Measurements from ENCODE around the gene EPHA8.

Gene EPHA8

GRCh38 chr1:22625262-22625925 lies 62.1 kb downstream of the EPHA8 start:
- DNase-seq, result no peak

- DNase-seq, result no peak
Observed at GRCh38 chr1:22626237-22627157, 63.2 kb downstream of the EPHA8 start.

GRCh38 chr1:22627331-22627730 lies 64.0 kb downstream of the EPHA8 start:
- no peak for DNase-seq

DNA sequence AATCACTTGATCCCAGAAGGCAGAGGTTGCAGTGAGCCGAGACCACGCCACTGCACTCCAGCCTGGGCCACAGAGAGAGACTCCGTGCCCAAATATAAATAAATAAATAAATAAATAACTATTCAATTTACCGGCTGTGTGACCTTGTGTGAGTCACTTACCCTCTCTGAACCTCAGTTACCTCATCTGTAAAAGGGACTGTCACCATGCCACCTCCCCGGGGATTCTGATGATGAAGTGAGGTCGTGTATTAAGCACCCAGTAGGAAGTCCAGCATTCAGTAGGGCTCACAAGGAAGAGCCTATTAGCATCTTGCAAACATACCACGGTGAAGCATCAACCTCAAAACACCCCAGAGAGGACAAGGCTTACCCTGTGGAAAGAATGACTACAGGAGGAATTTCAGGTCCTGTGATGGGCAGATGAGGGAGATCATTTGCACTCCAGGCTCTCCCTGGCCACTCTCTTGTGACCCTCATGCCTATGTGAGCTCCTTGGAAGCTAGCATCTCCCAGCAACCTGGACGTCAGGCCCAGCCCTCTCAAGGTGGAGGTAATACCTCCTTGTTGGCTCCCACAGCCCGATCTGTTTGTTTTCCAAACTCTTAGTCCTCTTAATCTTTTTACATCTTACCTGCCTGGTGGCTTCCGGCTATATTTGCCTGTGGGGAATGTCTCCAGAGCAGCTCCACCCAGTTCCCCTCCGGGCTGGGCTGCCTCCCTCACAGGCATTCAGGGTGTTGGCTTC lies 65.6 kb downstream of the EPHA8 start:
- no peak for DNase-seq

GRCh38 chr1:22629886-22630285 lies 66.6 kb downstream of the EPHA8 start:
- no peak for DNase-seq

GRCh38 chr1:22633697-22634463 lies 70.6 kb downstream of the EPHA8 start:
- DNase-seq, result no peak

GRCh38 chr1:22635436-22635835 lies 72.1 kb downstream of the EPHA8 start:
- no peak for DNase-seq

DNA sequence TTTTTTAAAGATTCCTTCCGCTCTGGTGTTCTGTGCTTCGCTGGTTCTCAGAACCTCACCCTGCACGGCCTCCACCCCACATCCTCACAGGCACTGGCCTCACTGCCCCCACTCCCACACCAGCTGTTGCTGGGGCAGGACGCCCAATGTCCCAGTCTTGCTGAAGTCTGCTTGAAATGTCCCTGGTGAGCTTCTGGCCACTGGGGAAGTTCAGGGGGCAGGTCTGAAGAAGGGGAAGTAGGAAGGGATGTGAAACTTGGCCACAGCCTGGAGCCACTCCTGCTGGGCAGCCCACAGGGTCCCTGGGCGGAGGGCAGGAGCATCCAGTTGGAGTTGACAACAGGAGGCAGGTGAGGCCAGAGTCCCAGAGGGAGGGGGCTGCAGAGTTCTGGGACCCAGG lies 73.1 kb downstream of the EPHA8 start, which contains the start of gene C1QA:
TSS of gene C1QA (plus strand) at position 276 of the 400 bp plus-strand sequence. CDS start 989 bp downstream, outside the sequence.
- no peak for DNase-seq

DNA sequence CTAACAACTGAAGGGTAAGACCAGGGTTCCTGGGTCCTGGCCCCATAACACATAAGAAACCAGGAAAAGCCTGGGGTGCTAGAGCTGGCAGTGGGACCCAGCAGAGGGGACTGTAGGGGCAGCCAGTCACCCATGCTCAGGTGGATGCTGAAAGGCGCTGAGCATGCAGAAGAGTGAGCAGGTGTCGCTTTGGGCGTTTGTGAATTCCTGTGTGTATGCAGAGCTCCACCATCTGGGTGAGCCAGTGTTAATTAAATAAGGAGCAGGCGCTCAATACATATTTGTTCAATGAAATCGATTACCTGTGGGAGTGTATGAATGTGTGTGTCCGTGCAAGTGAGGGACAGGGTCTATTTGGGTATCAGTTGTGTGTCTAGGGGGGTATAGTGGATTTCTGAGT lies 73.6 kb downstream of the EPHA8 start:
- no peak for DNase-seq

- no peak for DNase-seq
Observed at GRCh38 chr1:22637907-22638445, 74.7 kb downstream of the EPHA8 start.

DNA sequence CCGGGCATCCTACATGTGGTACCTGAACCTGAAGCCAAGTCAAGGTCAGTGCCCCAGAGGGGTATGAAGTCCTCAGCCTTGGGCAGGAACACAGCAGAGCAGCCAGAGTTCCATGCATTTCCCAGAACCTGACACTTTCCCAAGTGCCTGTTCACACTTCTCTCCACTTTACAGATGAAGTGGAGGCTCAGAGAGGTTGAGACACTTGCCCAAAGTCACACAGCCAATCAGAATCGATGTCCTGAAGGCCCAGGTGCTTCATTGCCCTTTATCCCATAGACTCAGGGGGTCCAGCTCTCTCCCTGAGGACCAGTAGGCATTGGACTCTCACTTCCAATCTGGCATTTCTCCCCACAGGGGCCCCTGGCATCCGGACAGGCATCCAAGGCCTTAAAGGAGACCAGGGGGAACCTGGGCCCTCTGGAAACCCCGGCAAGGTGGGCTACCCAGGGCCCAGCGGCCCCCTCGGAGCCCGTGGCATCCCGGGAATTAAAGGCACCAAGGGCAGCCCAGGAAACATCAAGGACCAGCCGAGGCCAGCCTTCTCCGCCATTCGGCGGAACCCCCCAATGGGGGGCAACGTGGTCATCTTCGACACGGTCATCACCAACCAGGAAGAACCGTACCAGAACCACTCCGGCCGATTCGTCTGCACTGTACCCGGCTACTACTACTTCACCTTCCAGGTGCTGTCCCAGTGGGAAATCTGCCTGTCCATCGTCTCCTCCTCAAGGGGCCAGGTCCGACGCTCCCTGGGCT lies 75.4 kb downstream of the EPHA8 start:
- DNase-seq, result no peak

- no peak for DNase-seq
Observed at GRCh38 chr1:22639286-22639685, 76.0 kb downstream of the EPHA8 start.

- DNase-seq, result no peak
Observed at GRCh38 chr1:22641247-22641646, 78.0 kb downstream of the EPHA8 start.

GRCh38 chr1:22641906-22642636 lies 78.8 kb downstream of the EPHA8 start:
- peak; percentile 28 for DNase-seq

GRCh38 chr1:22643381-22643780 lies 80.1 kb downstream of the EPHA8 start, which contains the start of gene C1QC:
Gene C1QC, plus strand, starts transcription at chr1:22643633. Its CDS starts 391 bp downstream, at chr1:22644024.
- no peak for DNase-seq

- DNase-seq, result no peak
Observed at GRCh38 chr1:22643928-22644327, 80.6 kb downstream of the EPHA8 start.

DNA sequence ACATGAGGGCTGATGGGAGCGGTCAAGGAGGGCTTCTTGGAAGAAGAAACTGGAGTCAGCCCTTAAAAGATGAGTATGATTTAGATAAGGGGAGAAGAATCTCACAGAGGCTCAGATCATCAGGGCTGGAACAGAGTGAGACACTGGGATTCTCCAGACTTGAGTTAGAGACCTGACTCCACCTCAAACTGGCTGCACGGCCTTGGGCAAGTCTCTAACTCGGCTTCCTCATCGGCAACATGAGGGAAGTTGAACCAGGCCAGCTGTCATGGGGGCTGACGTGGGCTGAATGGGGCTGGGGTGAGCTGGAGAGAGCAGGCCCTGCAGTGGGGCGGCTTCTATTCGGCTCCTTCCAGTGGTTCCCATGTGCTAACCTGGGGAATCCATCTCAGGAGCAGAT lies 82.6 kb downstream of the EPHA8 start:
- no peak for DNase-seq

DNA sequence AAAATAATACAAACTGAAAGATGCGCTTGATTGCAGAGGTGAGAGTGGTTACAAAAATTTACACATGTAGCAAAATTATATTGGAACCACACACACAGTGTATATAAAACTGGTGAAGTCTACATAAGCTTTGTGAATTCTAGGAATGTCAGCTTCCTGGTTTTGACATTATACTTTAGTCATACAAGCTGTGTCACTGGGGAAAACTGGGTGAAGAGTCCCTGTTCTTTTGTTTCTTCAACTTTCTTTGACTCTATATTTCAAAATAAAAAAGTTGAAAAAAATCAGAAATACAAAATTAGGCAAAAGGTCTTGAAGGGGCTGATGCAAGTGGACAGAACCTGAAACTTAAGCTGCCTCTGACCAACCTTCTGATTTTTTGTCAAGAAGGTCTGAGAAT lies 83.1 kb downstream of the EPHA8 start:
- no peak for DNase-seq

GRCh38 chr1:22650089-22650693 lies 86.9 kb downstream of the EPHA8 start:
- DNase-seq, result no peak

Data from NCI-H1694 (cell line).